ENCODE results near the gene MAGOH.
"Not testable (repeated sequence)": the region's sequence is repeated elsewhere in the genome, so short reads cannot be mapped to it uniquely, and the experiment has no call there.

Gene MAGOH

DNA sequence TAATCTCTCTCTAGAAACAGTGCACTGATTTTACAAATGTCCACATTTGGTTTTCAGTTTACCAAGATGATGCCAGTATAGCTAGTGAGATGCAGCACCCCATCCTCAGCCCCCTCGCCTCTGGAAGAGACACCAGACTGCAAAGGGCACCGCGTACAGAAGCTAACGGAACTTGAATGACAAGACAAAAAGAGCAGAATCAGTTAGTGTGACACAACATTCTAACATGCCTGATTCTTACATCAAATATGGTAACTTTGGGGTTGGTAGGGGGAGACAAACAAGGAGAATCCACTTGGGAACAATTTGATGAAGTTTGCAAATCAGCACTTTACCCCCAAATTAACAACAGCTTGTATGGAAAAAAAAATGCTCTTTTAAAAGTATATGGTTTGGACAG is 4.1 kb upstream of the MAGOH start:
- DNase-seq (ENCODE audit: low read depth) = no peak
- H3K4me3 ChIP-seq (ENCODE audit: low read depth, low read length) = no peak overlapping the region

- no peak overlapping the region for H3K4me3 ChIP-seq (ENCODE audit: low read depth, low read length)
Observed at GRCh38 chr1:53241828-53242227, 3.5 kb upstream of the MAGOH start.

GRCh38 chr1:53237638-53238037 is 680 bp downstream of the MAGOH start:
- H3K4me3 ChIP-seq (ENCODE audit: low read depth, low read length) = peak overlapping the region; percentile 100
- no peak for DNase-seq (ENCODE audit: low read depth)

More at GRCh38 chr1:53241828-53242227, 3.5 kb upstream of the MAGOH start:
- DNase-seq (ENCODE audit: low read depth) = no peak

DNA sequence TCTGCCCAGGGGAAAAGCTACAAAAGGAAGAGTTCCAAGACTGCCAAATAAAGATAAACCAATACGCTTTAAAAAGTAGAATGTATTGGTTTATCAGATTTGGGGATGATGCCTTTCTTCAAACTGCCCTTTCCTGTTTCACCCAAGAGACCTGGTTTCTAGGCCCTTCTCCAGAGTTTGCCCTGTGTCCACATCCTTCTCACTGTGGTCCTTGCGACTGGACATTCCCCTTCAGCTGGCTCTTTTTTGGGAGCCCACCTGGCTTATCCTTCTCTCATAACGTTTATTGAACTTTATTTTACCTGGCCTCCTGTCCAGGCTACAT is 17.4 kb downstream of the MAGOH start:
- DNase-seq (ENCODE audit: low read depth) = no peak
- H3K4me3 ChIP-seq (ENCODE audit: low read depth, low read length) = peak overlapping the region; percentile 73

DNA sequence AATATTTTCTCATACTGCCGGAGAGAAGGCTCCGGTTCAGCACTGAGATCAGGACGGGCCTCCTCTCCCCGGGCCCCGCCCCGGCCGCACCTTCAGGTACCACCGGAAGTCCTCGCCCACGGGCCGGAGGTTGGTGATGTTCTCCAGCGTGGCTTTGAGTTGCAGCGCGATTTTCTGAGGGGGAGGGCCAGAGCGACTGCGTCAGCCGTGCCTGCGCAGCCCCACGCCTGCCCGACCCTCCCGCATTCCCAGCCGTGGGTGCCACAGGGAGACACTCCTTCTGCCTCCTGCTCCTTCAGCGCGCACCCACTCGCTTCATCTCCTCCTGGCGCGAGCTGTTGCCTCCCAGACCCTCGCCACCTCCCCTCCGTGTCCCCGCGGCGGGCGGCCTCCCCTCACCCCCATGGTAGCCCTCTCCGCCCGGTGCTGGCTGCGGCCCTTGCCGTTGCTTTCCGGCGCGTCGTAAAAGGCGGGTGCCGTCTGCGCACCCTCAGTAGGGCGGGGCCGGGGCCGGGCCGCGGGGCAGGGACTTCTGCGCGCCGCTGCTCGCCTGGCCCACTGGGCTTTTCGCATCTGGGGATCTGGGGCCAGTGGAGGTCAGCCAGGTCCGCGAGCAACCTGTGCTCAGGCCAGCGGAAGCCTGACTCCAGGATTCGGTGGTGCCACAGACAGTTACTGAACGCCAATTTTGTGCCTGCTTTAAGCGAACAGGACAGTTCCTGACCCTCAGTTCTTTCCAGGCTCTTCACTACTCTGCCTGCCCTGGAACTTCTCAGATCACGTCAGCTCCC is 18.0 kb downstream of the MAGOH start, which contains the start of gene CZIB:
TSS of gene CZIB (minus strand) at position 464 of the 791 bp plus-strand sequence. CDS start at position 405, 59 bp downstream.
- peak; percentile 66 for DNase-seq (ENCODE audit: low read depth)

DNA sequence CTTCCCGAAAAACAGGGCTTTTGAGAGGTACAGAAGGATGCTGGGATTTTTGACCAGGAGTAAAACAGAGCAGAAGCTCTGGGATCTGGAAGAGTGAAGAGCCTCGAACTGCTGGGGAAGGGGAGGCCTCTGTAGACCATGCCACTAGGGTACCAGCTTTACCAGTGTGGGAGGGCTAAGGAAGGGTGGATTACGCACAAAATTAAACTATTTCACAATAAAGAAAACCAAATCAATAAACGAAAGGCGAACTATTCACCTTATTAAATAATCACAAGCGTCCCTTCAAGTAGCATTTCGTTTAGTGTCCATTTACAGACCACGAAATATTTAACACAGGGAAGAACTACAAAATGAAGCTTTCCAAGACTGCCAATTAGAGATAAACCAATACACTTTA is 18.6 kb downstream of the MAGOH start:
- no peak for DNase-seq (ENCODE audit: low read depth)
- H3K4me3 ChIP-seq (ENCODE audit: low read depth, low read length) = peak overlapping the region; percentile 73

More for the DNA sequence above, 18.0 kb downstream of the MAGOH start, which contains the start of gene CZIB:
- H3K4me3 ChIP-seq (ENCODE audit: low read depth, low read length) = peak within 1 kb of the TSS; percentile 73

DNA sequence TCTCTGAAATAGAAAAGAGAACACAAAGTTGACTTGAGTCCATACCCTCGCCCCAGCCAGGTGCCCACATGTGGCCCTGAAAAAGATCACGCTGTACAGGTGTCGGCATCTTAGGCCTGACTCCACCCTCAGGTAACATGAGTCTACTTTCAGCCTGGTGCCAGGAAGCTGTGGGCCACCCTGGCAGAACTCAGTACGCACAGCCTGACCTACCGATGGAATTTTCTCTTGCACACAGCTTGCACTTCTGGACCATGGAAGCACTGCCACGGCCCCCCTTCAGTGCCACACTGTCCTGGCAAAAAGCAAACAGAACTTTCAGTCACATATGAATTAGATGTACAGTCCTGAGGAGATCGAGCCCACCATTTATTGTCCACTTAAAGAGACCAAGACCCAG is 20.1 kb downstream of the MAGOH start:
- DNase-seq (ENCODE audit: low read depth) = no peak
- no peak overlapping the region for H3K4me3 ChIP-seq (ENCODE audit: low read depth, low read length)

GRCh38 chr1:53214376-53214940 is 23.9 kb downstream of the MAGOH start:
- DNase-seq (ENCODE audit: low read depth) = no peak
- no peak overlapping the region for H3K4me3 ChIP-seq (ENCODE audit: low read depth, low read length)

- no peak overlapping the region for H3K4me3 ChIP-seq (ENCODE audit: low read depth, low read length)
- no peak for DNase-seq (ENCODE audit: low read depth)
Observed at GRCh38 chr1:53210954-53211353, 27.4 kb downstream of the MAGOH start.

DNA sequence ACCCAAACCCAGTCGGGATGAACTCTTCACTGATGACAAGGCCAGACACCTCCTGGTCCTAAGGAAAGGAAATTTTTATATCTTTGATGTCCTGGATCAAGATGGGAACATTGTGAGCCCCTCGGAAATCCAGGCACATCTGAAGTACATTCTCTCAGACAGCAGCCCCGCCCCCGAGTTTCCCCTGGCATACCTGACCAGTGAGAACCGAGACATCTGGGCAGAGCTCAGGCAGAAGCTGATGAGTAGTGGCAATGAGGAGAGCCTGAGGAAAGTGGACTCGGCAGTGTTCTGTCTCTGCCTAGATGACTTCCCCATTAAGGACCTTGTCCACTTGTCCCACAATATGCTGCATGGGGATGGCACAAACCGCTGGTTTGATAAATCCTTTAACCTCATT is 28.0 kb downstream of the MAGOH start:
- no peak for DNase-seq (ENCODE audit: low read depth)

GRCh38 chr1:53207726-53208125 is 30.6 kb downstream of the MAGOH start:
- H3K4me3 ChIP-seq (ENCODE audit: low read depth, low read length) = no peak overlapping the region
- no peak for DNase-seq (ENCODE audit: low read depth)

More for the DNA sequence above, 28.0 kb downstream of the MAGOH start:
- H3K4me3 ChIP-seq (ENCODE audit: low read depth, low read length) = no peak overlapping the region

GRCh38 chr1:53206735-53207379 is 31.5 kb downstream of the MAGOH start:
- no peak for DNase-seq (ENCODE audit: low read depth)
- no peak overlapping the region for H3K4me3 ChIP-seq (ENCODE audit: low read depth, low read length)

DNA sequence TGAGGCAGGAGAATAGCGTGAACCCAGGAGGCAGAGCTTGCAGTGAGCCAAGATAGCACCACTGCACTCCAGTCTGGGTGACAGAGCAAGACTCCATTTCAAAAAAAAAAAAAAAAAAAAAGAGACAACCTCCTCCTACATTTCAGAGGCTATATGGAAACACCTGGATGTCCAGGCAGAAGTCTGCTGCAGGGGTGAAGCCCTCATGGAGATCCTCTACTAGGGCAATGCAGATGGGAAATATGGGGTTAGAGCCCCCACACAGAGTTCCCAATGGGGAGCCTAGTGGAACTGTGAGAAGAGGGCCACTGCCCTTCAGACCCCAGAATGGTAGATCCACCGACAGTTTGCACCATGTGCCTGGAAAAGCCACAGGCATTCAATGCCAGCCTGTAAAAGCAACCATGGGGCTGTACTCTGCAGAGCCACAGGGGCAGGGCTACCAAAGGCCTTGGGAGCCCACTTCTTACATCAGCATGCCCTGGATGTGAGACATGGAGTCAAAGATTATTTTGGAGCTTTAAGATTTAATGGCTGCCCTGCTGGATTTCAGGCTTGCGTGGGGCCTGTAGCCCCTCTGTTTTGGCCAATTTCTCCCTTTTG is 32.1 kb downstream of the MAGOH start:
- not testable (repeated sequence) for DNase-seq (ENCODE audit: low read depth); H3K4me3 ChIP-seq (ENCODE audit: low read depth, low read length)

GRCh38 chr1:53205496-53205895 is 32.8 kb downstream of the MAGOH start:
- not testable (repeated sequence) for H3K4me3 ChIP-seq (ENCODE audit: low read depth, low read length); DNase-seq (ENCODE audit: low read depth)

GRCh38 chr1:53203466-53203865 is 34.9 kb downstream of the MAGOH start:
- no peak for DNase-seq (ENCODE audit: low read depth)

GRCh38 chr1:53198241-53198651 is 40.1 kb downstream of the MAGOH start:
- no peak overlapping the region for H3K4me3 ChIP-seq (ENCODE audit: low read depth, low read length)
- peak; percentile 75 for DNase-seq (ENCODE audit: low read depth)

More at GRCh38 chr1:53203466-53203865, 34.9 kb downstream of the MAGOH start:
- H3K4me3 ChIP-seq (ENCODE audit: low read depth, low read length) = no peak overlapping the region

- peak overlapping the region; percentile 84 for H3K4me3 ChIP-seq (ENCODE audit: low read depth, low read length)
- DNase-seq (ENCODE audit: low read depth) = no peak
Observed at GRCh38 chr1:53197291-53198200, 40.8 kb downstream of the MAGOH start.

- DNase-seq (ENCODE audit: low read depth) = peak; percentile 77
- H3K4me3 ChIP-seq (ENCODE audit: low read depth, low read length) = peak within 1 kb of the TSS; percentile 84
Observed at GRCh38 chr1:53196485-53197290, 41.6 kb downstream of the MAGOH start, which contains the start of gene CPT2. Gene CPT2 (plus strand): TSS chr1:53196824. CDS start chr1:53196944, 120 bp downstream.
